Kidney (tissue), 14 donors: Measurements from ENCODE around the gene PRDX6. TPM values are rescaled to one million over a fixed set of nuclear protein-coding genes. Genes with fewer than 3 reads are reported as not detected.
"Not testable (repeated sequence)": the region's sequence is repeated elsewhere in the genome, so short reads cannot be mapped to it uniquely, and the experiment has no call there.

Experiments
- DNase-seq, 5 donors: peaks; one replicate each; pipeline ENCODE4 v3.0.0-alpha.2; 2013 to 2020
- FAIRE-seq: peaks from 2 replicates; lab custom pipeline; 2012; peaks lifted over from hg19 to GRCh38; lab: Jason Lieb, UNC
- H3K27ac ChIP-seq, 2 donors: one replicate each; pipeline ENCODE4 v1.7.0; 2013; ENCODE audit warnings: low read depth in 2 of 2, low read length in 2 of 2, inconsistent platforms in 1 of 2
- H3K27me3 ChIP-seq: one replicate; pipeline ENCODE4 v1.7.1; 2013; ENCODE audit warnings: low read length, inconsistent platforms; ENCODE audit not compliant: control insufficient read depth, insufficient read depth
- H3K36me3 ChIP-seq, 3 donors: one replicate each; pipeline versions ENCODE4 v1.7.0 to v1.7.1; 2013; ENCODE audit warnings: low read length in 3 of 3, control low read depth in 1 of 3, inconsistent platforms in 1 of 3; ENCODE audit not compliant: insufficient read depth in 3 of 3, control insufficient read depth in 2 of 3
- H3K4me1 ChIP-seq, 3 donors: one replicate each; pipeline versions ENCODE4 v1.7.0 to v1.7.1; 2013; ENCODE audit warnings: low read length in 3 of 3, inconsistent platforms in 1 of 3, low read depth in 1 of 3; ENCODE audit not compliant: control insufficient read depth in 2 of 3, insufficient read depth in 2 of 3
- H3K4me3 ChIP-seq, 3 donors: one replicate each; pipeline versions ENCODE4 v1.7.0 to v1.8.1; 2013; ENCODE audit warnings: low read length in 3 of 3, control low read depth in 1 of 3, inconsistent platforms in 1 of 3
- H3K9ac ChIP-seq, 3 donors: one replicate each; pipeline versions ENCODE4 v1.7.0 to v1.7.1; 2013; ENCODE audit warnings: low read length in 3 of 3, control low read depth in 1 of 3, inconsistent platforms in 1 of 3
- H3K9me3 ChIP-seq, 3 donors: one replicate each; pipeline versions ENCODE4 v1.7.0 to v1.7.1; 2013; ENCODE audit warnings: low read length in 3 of 3, control low read depth in 1 of 3, inconsistent platforms in 1 of 3; ENCODE audit not compliant: control insufficient read depth in 2 of 3, insufficient read depth in 1 of 3
- CTCF ChIP-seq: IDR thresholded peaks from 3 replicates; pipeline ENCODE4 v1.5.1; 2012; ENCODE audit warnings: mild to moderate bottlenecking, moderate library complexity, borderline replicate concordance; ENCODE audit not compliant: insufficient read depth; ENCODE audit errors: extremely low read depth
- intact Hi-C: fragments of 100-400 bp; cut with DNase I; formaldehyde crosslinking; loops from one replicate; pipeline ENCODE4 v1.11.1; 2022
- polyA plus RNA-seq: library from polyadenylated mRNA; stranded (reverse); fragments of 350-450 nt; fragmentation: Illumina TruSeq; extraction: RNeasy Lipid Tissue Mini Kit (QIAGEN cat#74804); gene quantifications from one replicate; pipeline ENCODE4 v1.2.3, GENCODE V29; 2014; ENCODE audit warnings: low read depth, low replicate concordance; ENCODE audit not compliant: insufficient read depth
- total RNA-seq: library from RNA; stranded (reverse); fragmentation: NEBNext Ultra II Directional; extraction: Animal tissue kit (Norgen Biotek cat#: 25700); gene quantifications from one replicate; pipeline ENCODE4 v1.2.1, GENCODE V29; 2021
- donor health status: control.
- donor health status: control.
- donor health status: control.
- donor health status: control.
- donor health status: control.
- donor health status: DM: yes; HTN: yes; CAD: no.
- donor health status: Normal renal cell carcinoma (clear cell type).

The PRDX6 gene
- total and polyA plus RNA-seq, 2 donors from 2014 or later = 280 to 563 TPM

- H3K9me3 ChIP-seq = no peaks in the 10 kb centered on the region
- intact Hi-C loops = no loop called here
- H3K27ac ChIP-seq = no peak overlapping the region
- H3K4me1 ChIP-seq = no peaks in the 10 kb centered on the region
- no peak overlapping the region for H3K9ac ChIP-seq
- H3K36me3 ChIP-seq = peaks cover 0 to 22% (median 0%) of the 10 kb centered on the region in 3 donors
- no peak for DNase-seq
- no peak for FAIRE-seq
- TF ChIP-seq CTCF = no peak
- no peaks in the 10 kb centered on the region for H3K27me3 ChIP-seq
- H3K4me3 ChIP-seq = no peak overlapping the region
Observed at GRCh38 chr1:173459885-173460284, 17.2 kb upstream of the PRDX6 start.

GRCh38 chr1:173462666-173463065 lies 14.5 kb upstream of the PRDX6 start:
- H3K4me3 ChIP-seq, FAIRE-seq, intact Hi-C loops, H3K9ac ChIP-seq, H3K4me1 ChIP-seq, H3K27ac ChIP-seq, DNase-seq, H3K27me3 ChIP-seq, H3K9me3 ChIP-seq: not testable (repeated sequence)
- peaks cover 0 to 22% (median 0%) of the 10 kb centered on the region in 3 donors for H3K36me3 ChIP-seq

GRCh38 chr1:173464185-173464584 lies 12.9 kb upstream of the PRDX6 start:
- H3K27me3 ChIP-seq, H3K27ac ChIP-seq, FAIRE-seq, H3K4me1 ChIP-seq, H3K4me3 ChIP-seq, H3K9ac ChIP-seq, intact Hi-C loops, DNase-seq, H3K9me3 ChIP-seq: not testable (repeated sequence)
- H3K36me3 ChIP-seq = peaks cover 0 to 22% (median 0%) of the 10 kb centered on the region in 3 donors

GRCh38 chr1:173467426-173467825 lies 9.7 kb upstream of the PRDX6 start:
- no peak for TF ChIP-seq CTCF
- Histone ChIP-seq H3K9me3 (no peaks in the 10 kb centered on the region), H3K36me3 (no peaks in the 10 kb centered on the region), H3K4me1 (no peaks in the 10 kb centered on the region), H3K27me3 (no peaks in the 10 kb centered on the region), H3K4me3 (no peak overlapping the region), H3K9ac (no peak overlapping the region), H3K27ac (no peak overlapping the region)
- FAIRE-seq (no peak), DNase-seq (no peak)
- intact Hi-C loops = no loop called here
